Osteoblast (primary cell): ENCODE measurements around the gene ARHGAP10. TPM values are rescaled to one million over a fixed set of nuclear protein-coding genes. Genes with fewer than 3 reads are reported as not detected.
A peak's percentile ranks its signal among the peaks of the same experiment; 100 is the strongest.
"Not testable (repeated sequence)": the region's sequence is repeated elsewhere in the genome, so short reads cannot be mapped to it uniquely, and the experiment has no call there.

Experiments used
- DNase-seq: peaks from one replicate; pipeline ENCODE4 v3.0.0; 2011; ENCODE audit warnings: low spot score, mixed read lengths; ENCODE audit not compliant: insufficient read length; ENCODE audit errors: missing footprints
- H2AFZ ChIP-seq: 2 replicates; pipeline ENCODE4 v1.6.0; 2011; ENCODE audit warnings: mild to moderate bottlenecking, low read length
- H3K27ac ChIP-seq: 2 replicates; pipeline ENCODE4 v1.5.1; 2011; ENCODE audit warnings: mild to moderate bottlenecking, low read depth, low read length, moderate library complexity
- H3K27me3 ChIP-seq: 2 replicates; pipeline ENCODE4 v1.6.0; 2012; ENCODE audit warnings: mild to moderate bottlenecking, control low read depth, inconsistent platforms, low read length, moderate library complexity; ENCODE audit not compliant: insufficient read depth
- H3K36me3 ChIP-seq: 2 replicates; pipeline ENCODE4 v1.5.1; 2011; ENCODE audit warnings: mild to moderate bottlenecking, low read length, control low read depth, moderate library complexity; ENCODE audit not compliant: insufficient read depth
- H3K4me1 ChIP-seq: 2 replicates; pipeline ENCODE4 v1.5.1; 2011; ENCODE audit warnings: mild to moderate bottlenecking, low read length, control low read depth, moderate library complexity; ENCODE audit not compliant: insufficient read depth
- H3K4me2 ChIP-seq: 2 replicates; pipeline ENCODE4 v1.6.0; 2011; ENCODE audit warnings: mild to moderate bottlenecking, low read length; ENCODE audit not compliant: insufficient read depth
- H3K4me3 ChIP-seq: fragments of 200-600 bp; sonication (generic); 3 replicates; pipeline ENCODE4 v1.5.1; 2012; ENCODE audit warnings: mild to moderate bottlenecking, low read length, inconsistent platforms; ENCODE audit not compliant: insufficient read depth
- H3K79me2 ChIP-seq: 2 replicates; pipeline ENCODE4 v1.6.0; 2012; ENCODE audit warnings: mild to moderate bottlenecking, low read length, control low read depth, inconsistent platforms; ENCODE audit not compliant: insufficient read depth
- H3K9me3 ChIP-seq: 2 replicates; pipeline ENCODE4 v1.5.1; 2011; ENCODE audit warnings: low read depth, low read length, control low read depth
- H4K20me1 ChIP-seq: 2 replicates; pipeline ENCODE4 v1.6.0; 2012; ENCODE audit warnings: mild to moderate bottlenecking, low read length, control low read depth; ENCODE audit not compliant: insufficient read depth
- CTCF ChIP-seq: IDR thresholded peaks from 2 replicates; pipeline ENCODE4 v1.5.1; 2011; ENCODE audit warnings: mild to moderate bottlenecking, low read depth, low read length, moderate library complexity; ENCODE audit errors: extremely low read depth
- total RNA-seq: library from RNA; depleted of rRNA; stranded (reverse); fragments of >200 nt; gene quantifications from 2 replicates; pipeline ENCODE4 v1.2.3, GENCODE V29; 2012

The ARHGAP10 gene
- total RNA-seq, 1 donor, result 31.5 TPM

DNA sequence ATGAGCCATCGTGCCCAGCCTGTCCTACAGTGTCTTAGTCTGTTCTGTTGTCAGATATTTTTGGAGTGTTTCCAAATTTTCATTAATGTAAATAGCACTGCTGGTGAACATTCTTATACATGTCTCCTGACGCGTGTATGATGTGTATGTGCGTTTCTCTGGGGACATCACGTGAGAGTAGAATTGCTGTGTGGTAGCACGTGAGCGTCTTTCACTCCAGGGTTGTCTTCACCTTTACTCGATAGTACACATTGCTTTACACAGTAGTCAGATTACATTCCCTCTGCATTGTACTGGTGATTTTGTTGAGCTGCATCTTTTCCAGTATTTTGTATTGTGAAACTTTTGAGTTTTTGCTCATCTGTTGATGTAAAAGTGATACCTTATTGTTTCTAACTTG is 60.0 kb downstream of the ARHGAP10 start:
- DNase-seq, result no peak
- Histone ChIP-seq H3K4me2 (no peak overlapping the region), H3K79me2 (peaks cover 77% of the 10 kb centered on the region), H3K36me3 (no peaks in the 10 kb centered on the region), H3K4me1 (peaks cover 17% of the 10 kb centered on the region), H2AFZ (no peak overlapping the region), H4K20me1 (peaks cover 16% of the 10 kb centered on the region), H3K9me3 (no peaks in the 10 kb centered on the region), H3K27me3 (no peaks in the 10 kb centered on the region), H3K4me3 (no peak overlapping the region), H3K27ac (no peak overlapping the region)
- TF ChIP-seq CTCF, result no peak

- H3K4me2 ChIP-seq, result peak overlapping the region; percentile 30
- no peaks in the 10 kb centered on the region for H3K36me3 ChIP-seq
- no peaks in the 10 kb centered on the region for H3K9me3 ChIP-seq
- no peaks in the 10 kb centered on the region for H3K27me3 ChIP-seq
- peak; percentile 72 for DNase-seq
- H4K20me1 ChIP-seq, result peaks cover 4% of the 10 kb centered on the region
- H3K27ac ChIP-seq, result no peak overlapping the region
- H3K4me3 ChIP-seq, result no peak overlapping the region
- no peak for TF ChIP-seq CTCF
- peaks cover 71% of the 10 kb centered on the region for H3K79me2 ChIP-seq
- H3K4me1 ChIP-seq, result peaks cover 8% of the 10 kb centered on the region
- H2AFZ ChIP-seq, result no peak overlapping the region
These were observed 61.9 kb downstream of the ARHGAP10 start for GRCh38 chr4:147793569-147794313.

GRCh38 chr4:147794314-147794680 is 62.4 kb downstream of the ARHGAP10 start:
- no peak overlapping the region for H2AFZ ChIP-seq
- H4K20me1 ChIP-seq, result peaks cover 3% of the 10 kb centered on the region
- no peak overlapping the region for H3K27ac ChIP-seq
- no peak overlapping the region for H3K4me2 ChIP-seq
- peak; percentile 71 for DNase-seq
- peaks cover 71% of the 10 kb centered on the region for H3K79me2 ChIP-seq
- H3K9me3 ChIP-seq, result no peaks in the 10 kb centered on the region
- no peaks in the 10 kb centered on the region for H3K36me3 ChIP-seq
- peaks cover 8% of the 10 kb centered on the region for H3K4me1 ChIP-seq
- TF ChIP-seq CTCF, result no peak
- no peaks in the 10 kb centered on the region for H3K27me3 ChIP-seq
- H3K4me3 ChIP-seq, result no peak overlapping the region

DNA sequence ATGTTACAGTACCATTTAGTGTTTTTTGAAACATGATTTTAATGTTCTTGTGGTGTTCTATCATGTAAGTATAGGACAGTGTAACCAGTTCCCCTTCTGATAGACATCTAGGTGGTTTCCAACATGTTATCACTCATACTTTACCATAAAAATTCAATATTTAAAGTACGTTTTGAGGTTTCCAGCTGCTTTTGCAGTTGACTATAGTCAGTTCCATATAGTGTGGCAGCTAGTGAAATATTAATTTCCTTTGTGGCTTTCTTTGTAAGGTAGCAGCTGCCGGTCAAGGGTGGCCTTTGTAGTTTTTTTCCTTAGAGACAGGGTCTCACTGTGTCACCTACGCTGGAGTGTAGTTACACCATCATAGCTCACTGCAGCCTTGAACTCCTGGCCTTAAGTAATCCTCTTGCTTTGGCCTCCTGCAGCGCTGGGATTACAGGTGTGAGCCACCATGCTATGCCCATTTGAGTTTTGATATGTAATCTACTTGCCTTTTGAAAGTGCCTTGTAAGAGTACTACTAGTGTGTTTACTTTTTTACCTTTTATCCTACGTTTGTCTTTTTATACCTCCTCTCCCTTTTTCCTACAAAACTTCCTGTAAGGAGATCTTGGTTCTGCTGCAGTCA is 63.0 kb downstream of the ARHGAP10 start:
- H3K4me2 ChIP-seq, result no peak overlapping the region
- no peak overlapping the region for H3K4me3 ChIP-seq
- no peak overlapping the region for H2AFZ ChIP-seq
- peaks cover 8% of the 10 kb centered on the region for H3K4me1 ChIP-seq
- H3K9me3 ChIP-seq, result no peaks in the 10 kb centered on the region
- H3K79me2 ChIP-seq, result peaks cover 70% of the 10 kb centered on the region
- DNase-seq, result peak; percentile 80
- H3K27me3 ChIP-seq, result no peaks in the 10 kb centered on the region
- peaks cover 4% of the 10 kb centered on the region for H4K20me1 ChIP-seq
- no peaks in the 10 kb centered on the region for H3K36me3 ChIP-seq
- TF ChIP-seq CTCF, result no peak
- no peak overlapping the region for H3K27ac ChIP-seq

GRCh38 chr4:147799057-147799456 is 67.2 kb downstream of the ARHGAP10 start:
- H3K4me2 ChIP-seq, H3K27ac ChIP-seq, H3K4me3 ChIP-seq, DNase-seq, H2AFZ ChIP-seq, H3K9me3 ChIP-seq, H3K36me3 ChIP-seq, H3K4me1 ChIP-seq, H3K27me3 ChIP-seq: not testable (repeated sequence)
- peaks cover 31% of the 10 kb centered on the region for H4K20me1 ChIP-seq
- H3K79me2 ChIP-seq, result peaks cover 79% of the 10 kb centered on the region
